Erythroblast (primary cell): ENCODE data around the gene ARG1.

ENCODE experiments used
- DNase-seq, 2 experiments: peaks; one replicate each; lab custom pipeline; 2025; lab: John Stamatoyannopoulos, UW
- GATA1 ChIP-seq: IDR thresholded peaks from 2 replicates; pipeline ENCODE4 v1.6.1; 2011; ENCODE audit warnings: low read depth, mild to moderate bottlenecking, control low read depth, low read length, moderate library complexity
- POLR2A ChIP-seq: IDR thresholded peaks from 2 replicates; pipeline ENCODE4 v1.6.1; 2011; ENCODE audit warnings: mild to moderate bottlenecking, low read length

Gene ARG1

GRCh38 chr6:131602781-131603312 is 29.8 kb downstream of the ARG1 start:
- no peak for TF ChIP-seq GATA1
- TF ChIP-seq POLR2A = no peak
- peak in 1 of 2 experiments; percentile 9 for DNase-seq

DNA sequence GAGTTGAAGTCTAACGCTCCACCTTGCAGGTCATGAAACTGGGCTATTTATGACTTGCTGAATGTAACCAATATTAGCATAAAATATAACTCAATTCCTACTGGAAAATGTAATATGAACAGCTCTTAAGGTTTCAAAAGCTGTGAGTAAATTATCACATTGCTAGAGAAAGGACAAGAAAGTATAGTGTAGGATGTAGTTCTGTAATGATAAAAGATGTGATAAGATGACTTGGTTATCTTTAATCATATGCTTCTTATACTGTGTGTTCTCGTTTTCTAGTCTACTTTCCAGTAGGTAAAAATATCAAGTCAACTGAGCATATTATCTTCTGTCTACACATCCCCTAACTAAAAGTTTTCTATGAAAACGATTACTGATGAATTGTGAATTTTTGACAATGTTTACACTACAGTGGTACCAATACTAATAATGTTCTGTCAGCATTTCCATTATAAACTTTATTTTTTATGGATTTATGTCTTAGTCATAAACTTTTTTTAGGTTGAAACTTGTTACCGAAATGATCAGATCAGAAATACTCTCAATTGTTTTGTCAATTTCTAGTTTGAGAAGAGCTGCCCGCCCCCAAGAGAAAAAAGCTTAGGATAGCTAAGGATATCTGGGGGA is 40.4 kb downstream of the ARG1 start:
- TF ChIP-seq GATA1 (no peak), POLR2A (no peak)
- no peak for DNase-seq

DNA sequence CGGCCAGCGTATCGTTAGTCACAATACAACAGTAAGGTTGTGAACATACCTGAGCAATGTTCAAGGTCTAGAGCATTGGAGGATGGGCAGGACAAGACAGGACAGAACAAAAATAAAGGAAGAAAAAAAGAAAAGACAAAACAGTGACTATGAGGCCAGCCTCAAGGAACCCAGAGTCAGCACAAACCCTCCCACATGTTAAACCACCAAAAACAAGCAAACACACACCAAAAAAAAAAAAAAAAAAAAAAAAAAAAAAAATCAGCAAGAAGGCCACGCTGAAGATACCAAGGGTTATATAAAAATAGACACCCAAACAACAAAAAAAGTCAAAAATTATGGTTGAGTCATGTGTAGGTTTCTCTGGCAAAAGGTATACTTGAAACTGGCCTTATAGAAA is 42.2 kb downstream of the ARG1 start:
- no peak for TF ChIP-seq GATA1
- no peak for DNase-seq

- peak; percentile 87 for TF ChIP-seq POLR2A
- TF ChIP-seq GATA1 = no peak
- peak; percentile 96 to 97 for DNase-seq
Measured at GRCh38 chr6:131627724-131628682, 55.0 kb downstream of the ARG1 start, which contains the start of gene MED23. Gene MED23 (minus strand): TSS chr6:131628242. CDS start chr6:131628049, 193 bp downstream.

GRCh38 chr6:131628726-131629125 is 55.7 kb downstream of the ARG1 start:
- TF ChIP-seq GATA1 = no peak
- no peak for TF ChIP-seq POLR2A
- peak; percentile 26 to 38 for DNase-seq

DNA sequence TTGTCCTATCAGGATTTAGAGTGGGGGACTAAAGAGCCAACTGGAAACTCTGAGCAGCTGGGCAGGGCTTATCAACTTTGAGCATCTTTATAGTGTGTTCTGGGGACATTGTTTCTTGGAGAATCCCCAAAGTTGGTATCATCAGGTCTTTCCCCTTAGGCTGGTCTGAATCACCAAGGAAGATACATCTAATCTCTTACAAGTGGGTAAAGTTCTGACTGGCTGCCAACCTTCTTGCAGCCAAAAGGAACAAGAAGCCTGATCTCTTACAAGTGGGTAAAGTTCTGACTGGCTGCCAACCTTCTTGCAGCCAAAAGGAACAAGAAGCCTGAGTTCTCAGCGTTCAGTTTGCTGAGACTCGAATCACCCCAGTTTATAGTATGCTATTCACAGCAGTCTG is 56.6 kb downstream of the ARG1 start:
- peak; percentile 42 to 71 for DNase-seq
- TF ChIP-seq POLR2A = peak; percentile 55
- no peak for TF ChIP-seq GATA1

GRCh38 chr6:131631625-131632289 is 58.7 kb downstream of the ARG1 start:
- DNase-seq = no peak
- TF ChIP-seq GATA1 = no peak
- no peak for TF ChIP-seq POLR2A
